8988T (cell line): ENCODE results near the gene ADGRG4.
"Not testable (repeated sequence)": the region's sequence is repeated elsewhere in the genome, so short reads cannot be mapped to it uniquely, and the experiment has no call there.

ENCODE experiments used
- DNase-seq: peaks from one replicate; pipeline ENCODE4 v3.0.0; 2011

The ADGRG4 gene

GRCh38 chrX:136300721-136301120 lies at the start of gene ADGRG4:
TSS of gene ADGRG4 (plus strand) at chrX:136300963. CDS start at chrX:136308778, 7,815 bp downstream.
- not testable (repeated sequence) for DNase-seq

GRCh38 chrX:136251041-136251991 lies 49.4 kb upstream of the ADGRG4 start, which contains the start of gene MAP7D3:
TSS of gene MAP7D3 (minus strand) at chrX:136251400. CDS start at chrX:136251358, 42 bp downstream.
- no peak for DNase-seq

GRCh38 chrX:136255541-136255940 lies 45.2 kb upstream of the ADGRG4 start:
- DNase-seq, result no peak

GRCh38 chrX:136256026-136256425 lies 44.7 kb upstream of the ADGRG4 start:
- no peak for DNase-seq

GRCh38 chrX:136258951-136259350 lies 41.8 kb upstream of the ADGRG4 start:
- DNase-seq, result no peak

GRCh38 chrX:136259543-136259942 lies 41.2 kb upstream of the ADGRG4 start:
- DNase-seq, result no peak

GRCh38 chrX:136260776-136261175 lies 40.0 kb upstream of the ADGRG4 start:
- DNase-seq, result no peak

- DNase-seq, result no peak
These were observed 39.4 kb upstream of the ADGRG4 start for GRCh38 chrX:136261321-136261720.

GRCh38 chrX:136262243-136262642 lies 38.5 kb upstream of the ADGRG4 start:
- DNase-seq, result no peak

- DNase-seq, result no peak
These were observed 37.9 kb upstream of the ADGRG4 start for GRCh38 chrX:136262812-136263315.

- no peak for DNase-seq
These were observed 33.9 kb upstream of the ADGRG4 start for GRCh38 chrX:136266828-136267227.

GRCh38 chrX:136268051-136269048 lies 32.4 kb upstream of the ADGRG4 start:
- no peak for DNase-seq

- no peak for DNase-seq
These were observed 30.8 kb upstream of the ADGRG4 start for GRCh38 chrX:136269921-136270320.

GRCh38 chrX:136271300-136271699 lies 29.5 kb upstream of the ADGRG4 start:
- DNase-seq, result no peak

- DNase-seq, result no peak
These were observed 28.4 kb upstream of the ADGRG4 start for GRCh38 chrX:136272325-136272724.

GRCh38 chrX:136273986-136274385 lies 26.8 kb upstream of the ADGRG4 start:
- DNase-seq, result no peak

GRCh38 chrX:136275553-136275952 lies 25.2 kb upstream of the ADGRG4 start:
- DNase-seq, result no peak

GRCh38 chrX:136286375-136286774 lies 14.4 kb upstream of the ADGRG4 start:
- not testable (repeated sequence) for DNase-seq

GRCh38 chrX:136291824-136292223 lies 8.9 kb upstream of the ADGRG4 start:
- DNase-seq, result no peak

GRCh38 chrX:136292656-136293055 lies 8.1 kb upstream of the ADGRG4 start:
- no peak for DNase-seq

GRCh38 chrX:136295380-136295779 lies 5.4 kb upstream of the ADGRG4 start:
- no peak for DNase-seq

GRCh38 chrX:136303041-136303440 lies 2.3 kb downstream of the ADGRG4 start:
- no peak for DNase-seq

- DNase-seq, result no peak
These were observed 3.7 kb downstream of the ADGRG4 start for GRCh38 chrX:136304493-136304892.
